ENCODE results near the gene RELA.
"Not testable (repeated sequence)": the region's sequence is repeated elsewhere in the genome, so short reads cannot be mapped to it uniquely, and the experiment has no call there.

Gene RELA

DNA sequence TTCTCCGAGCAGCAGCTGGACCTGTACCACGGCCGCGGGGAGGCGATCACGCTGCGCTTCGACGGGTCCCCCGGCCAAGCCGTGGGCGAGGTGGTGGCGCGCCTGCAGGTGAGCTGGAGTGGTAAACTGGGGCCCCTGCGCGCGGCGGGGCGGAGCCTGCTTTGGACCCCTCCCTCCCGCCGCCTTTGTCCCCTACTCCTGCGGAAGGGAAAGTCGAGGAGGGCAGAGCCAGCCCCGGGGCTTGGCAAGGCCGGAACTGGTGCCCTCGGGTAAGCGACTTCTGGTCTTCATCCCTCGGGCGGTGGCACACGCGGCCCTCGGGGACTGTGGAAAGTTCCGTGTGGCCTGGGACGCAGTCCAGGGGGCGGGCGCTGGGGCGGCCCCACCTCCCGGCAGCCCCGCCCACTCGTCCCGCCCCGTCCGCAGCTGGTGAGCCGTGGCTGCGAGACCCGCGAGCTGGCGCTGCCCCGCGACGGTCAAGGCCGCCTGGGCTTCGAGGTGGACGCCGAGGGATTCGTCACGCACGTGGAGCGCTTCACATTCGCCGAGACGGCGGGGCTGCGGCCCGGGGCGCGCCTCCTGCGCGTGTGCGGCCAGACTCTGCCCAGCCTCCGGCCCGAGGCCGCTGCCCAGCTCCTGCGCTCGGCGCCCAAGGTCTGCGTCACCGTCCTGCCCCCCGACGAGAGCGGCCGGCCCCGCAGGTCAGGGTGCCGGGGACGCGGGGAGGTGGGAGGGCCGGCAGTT, 15.6 kb downstream of the RELA start:
- no peak for DNase-seq

DNA sequence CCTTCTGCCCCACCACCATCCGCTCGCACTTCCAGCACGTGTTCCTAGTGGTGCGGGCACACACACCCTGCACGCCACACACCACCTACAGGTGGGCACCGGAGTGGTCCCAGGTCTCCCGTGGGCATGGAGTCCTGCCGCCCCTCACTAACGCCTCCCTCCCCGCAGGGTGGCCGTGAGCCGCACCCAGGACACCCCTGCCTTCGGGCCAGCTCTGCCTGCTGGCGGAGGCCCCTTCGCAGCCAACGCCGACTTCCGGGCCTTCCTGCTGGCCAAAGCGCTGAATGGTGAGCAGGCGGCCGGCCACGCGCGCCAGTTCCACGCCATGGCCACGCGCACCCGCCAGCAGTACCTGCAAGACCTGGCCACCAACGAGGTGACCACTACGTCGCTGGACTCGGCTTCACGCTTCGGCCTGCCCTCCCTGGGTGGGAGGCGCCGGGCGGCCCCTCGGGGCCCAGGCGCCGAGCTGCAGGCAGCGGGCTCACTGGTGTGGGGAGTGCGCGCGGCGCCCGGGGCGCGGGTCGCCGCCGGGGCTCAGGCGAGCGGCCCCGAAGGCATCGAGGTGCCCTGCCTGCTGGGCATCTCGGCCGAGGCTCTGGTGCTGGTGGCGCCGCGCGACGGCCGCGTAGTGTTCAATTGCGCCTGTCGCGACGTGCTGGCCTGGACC, 16.3 kb downstream of the RELA start:
- no peak for DNase-seq

DNA sequence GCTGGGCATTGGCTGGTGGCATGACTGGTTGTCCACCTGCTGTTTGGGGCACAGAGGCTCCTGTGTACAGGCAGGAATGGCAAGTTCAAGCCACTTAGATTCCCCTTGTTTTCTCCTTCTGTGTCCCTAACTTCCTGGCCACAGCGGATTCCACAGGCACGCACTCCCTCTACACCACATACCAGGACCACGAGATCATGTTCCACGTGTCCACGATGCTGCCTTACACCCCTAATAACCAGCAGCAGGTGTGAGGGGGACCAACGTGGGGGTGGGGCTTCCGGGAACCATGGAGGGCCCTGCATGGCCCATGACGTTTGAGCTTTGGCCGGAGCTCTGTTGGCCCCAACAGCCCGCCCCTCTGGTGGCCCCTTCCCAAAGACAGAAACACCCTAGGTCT, 17.0 kb downstream of the RELA start:
- no peak for DNase-seq

DNA sequence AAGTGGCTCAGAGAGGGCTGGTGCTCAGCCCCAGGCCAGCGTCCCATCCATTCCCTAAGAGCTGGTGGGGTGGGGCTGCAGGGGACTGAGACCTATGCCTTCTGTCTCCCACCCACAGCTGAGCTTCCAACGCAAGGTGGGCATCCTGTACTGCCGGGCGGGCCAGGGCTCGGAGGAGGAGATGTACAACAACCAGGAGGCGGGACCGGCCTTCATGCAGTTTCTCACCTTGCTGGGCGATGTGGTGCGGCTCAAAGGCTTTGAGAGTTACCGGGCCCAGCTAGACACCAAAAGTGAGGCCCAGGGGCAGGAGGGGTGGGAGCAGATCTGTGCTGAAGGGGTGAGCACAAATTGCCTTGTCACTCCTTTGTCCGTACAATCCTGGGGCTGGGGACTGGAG, 17.9 kb downstream of the RELA start:
- no peak for DNase-seq

DNA sequence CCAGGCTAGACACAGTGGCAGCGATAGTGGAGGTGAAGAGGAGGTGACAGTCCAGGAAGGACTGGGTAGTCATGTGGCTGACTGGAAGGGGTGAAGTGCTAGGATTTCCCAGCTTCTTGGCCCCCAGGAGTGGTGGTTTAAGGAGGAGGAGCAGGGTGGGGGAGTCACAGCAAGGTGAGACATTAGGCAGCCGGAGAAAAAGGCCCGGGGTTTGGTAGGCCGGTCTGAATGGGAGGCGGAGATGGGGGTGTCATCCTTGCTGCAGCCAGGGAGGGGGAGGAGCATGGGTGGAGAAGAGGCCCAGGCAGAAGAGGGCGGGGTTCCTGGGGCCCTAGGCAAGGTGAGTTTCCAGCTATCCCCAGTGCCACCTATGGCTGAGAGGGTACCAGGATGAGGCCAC, 18.7 kb downstream of the RELA start:
- DNase-seq = no peak

DNA sequence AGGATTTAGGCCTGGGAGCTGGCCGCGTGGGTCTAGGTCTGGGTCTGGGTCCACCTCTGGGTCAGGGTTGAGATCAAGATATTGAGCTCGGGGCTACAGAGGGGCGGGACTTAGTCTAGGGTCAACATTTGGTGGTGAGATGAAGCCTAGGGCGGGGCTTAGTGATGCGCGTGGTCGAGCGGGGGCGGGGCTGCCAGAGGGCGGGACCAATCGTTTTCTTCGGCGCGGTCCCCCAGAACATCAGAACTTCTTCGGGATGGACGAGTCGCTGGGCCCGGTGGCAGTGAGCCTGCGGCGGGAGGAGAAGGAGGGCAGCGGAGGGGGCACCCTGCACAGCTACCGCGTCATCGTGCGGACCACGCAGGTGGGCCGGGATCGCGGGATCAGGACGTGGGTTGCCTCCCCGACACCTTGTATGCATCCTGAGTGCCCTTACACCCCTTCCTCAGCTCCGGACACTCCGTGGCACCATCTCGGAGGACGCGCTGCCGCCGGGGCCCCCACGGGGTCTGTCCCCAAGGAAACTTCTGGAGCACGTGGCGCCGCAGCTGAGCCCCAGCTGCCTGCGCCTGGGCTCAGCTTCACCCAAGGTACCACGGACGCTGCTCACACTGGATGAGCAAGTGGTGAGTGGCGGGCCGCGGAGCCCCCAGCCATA, 20.6 kb downstream of the RELA start:
- no peak for DNase-seq

DNA sequence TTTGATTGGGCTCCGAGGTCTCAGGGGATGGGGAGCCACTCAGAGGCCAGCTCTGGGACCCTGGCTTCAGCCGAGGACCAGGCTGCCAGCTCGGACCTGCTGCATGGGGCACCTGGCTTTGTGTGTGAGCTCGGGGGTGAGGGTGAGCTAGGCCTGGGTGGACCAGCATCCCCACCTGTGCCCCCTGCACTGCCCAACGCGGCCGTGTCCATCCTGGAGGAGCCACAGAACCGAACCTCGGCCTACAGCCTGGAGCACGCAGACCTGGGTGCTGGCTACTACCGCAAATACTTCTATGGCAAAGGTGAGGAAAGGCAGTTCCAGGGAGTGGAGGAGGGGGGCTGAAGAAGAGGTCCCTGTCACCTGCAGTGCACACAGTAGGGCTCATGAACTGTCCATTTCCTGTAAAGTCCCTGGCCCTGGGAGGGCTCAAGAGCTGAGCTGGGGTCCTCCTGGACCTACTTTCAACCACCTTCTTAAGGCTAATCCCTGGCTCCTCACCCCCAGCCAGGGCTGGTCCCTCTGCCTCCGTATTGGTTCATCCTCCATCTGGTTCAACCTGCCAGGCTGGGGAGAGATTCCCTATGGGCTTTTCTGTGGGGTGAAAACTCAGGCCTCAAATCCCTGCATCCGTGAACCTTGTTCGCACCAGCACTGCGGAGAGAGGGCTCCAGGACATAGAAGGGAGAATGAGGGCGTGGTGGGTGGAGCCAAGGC, 21.3 kb downstream of the RELA start:
- DNase-seq = no peak

DNA sequence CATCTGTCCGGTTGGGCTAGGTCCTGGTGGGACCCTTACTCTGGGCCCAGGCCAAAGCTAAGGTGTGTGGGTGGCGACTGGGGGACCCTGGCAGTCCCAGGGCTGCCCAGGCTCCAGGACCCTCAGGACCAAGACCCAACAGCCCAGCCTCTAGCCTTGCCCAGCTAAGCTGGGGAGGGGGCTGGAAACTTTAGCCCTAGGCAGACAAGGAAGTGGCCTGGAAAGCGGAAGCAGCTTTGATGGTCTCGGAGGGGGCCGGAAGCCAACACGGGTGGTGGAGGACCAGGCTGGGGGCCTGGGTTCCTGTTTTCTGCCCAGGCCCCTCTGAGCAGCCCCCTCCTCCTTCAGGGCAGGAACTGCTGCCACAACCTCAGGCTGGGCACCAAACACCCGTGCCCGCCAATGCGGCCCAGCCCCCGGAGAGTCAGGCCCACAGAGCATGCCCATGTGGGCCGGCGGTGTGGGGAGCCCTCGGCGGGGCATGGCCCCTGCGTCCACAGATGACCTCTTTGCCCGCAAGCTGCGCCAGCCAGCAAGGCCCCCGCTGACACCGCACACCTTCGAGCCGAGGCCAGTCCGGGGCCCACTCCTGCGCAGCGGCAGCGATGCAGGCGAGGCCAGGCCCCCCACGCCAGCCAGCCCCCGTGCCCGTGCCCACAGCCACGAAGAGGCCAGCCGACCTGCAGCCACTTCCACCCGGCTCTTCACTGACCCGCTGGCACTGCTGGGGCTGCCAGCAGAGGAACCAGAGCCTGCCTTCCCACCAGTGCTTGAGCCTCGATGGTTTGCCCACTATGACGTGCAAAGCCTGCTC, 22.0 kb downstream of the RELA start:
- DNase-seq = no peak

DNA sequence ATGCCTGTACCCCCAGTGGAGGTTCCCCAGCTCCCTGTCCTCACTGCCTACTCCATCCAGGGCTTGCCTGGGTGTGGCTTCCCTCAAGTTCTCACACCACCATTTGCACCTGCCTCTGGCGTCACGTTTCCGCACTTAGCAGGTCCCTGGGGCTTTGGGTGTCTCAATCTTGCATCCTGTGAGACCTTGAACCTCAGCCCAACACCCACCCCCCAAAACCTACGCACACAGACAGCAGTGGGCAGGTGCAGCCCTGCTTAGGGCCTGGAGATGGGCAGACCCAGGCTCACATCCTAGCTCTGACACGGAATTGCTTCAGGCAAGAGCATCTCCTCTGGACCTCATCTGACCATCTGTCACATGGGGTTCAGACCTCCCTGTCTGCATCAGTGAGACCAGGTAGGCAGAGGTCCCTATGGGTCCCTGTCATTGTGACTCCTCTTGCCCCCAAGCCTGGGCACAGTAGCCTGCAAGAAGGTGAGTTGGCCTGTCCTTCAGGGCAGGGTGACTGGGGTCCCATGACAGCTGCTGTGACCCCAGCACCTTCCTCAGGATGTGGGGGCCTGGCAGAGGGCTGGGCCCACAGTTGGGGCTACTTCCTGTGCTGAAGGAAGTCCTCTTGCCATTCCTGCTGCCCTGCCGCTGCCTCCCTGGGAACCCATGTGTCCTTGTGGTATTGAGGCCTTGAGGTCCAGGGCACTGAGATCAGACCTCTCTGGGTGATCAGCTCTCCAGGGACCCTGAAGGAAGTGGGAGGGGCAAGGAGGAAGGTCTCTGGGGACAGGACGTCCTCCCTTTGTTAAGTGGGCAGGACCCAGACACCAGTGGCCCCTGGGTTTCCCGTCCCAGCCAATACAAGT, 22.9 kb downstream of the RELA start:
- peak; percentile 78 for DNase-seq

DNA sequence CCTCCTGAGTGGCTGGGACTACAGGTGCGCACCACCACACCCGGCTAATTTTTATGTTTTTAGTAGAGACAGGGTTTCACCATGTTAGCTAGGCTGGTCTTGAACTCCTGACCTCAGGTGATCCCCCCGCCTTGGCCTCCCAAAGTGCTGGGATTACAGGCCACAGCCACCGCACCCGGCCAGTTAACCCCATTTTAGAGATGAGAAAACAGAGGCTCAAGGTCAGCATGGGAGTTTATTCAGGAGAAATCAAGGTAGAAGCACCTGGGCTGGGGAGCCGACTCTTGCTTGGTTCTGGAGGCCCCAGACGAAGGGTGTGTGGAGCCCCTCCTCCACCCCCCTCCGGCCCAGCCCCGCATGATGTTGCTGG, 23.5 kb downstream of the RELA start:
- not testable (repeated sequence) for DNase-seq

DNA sequence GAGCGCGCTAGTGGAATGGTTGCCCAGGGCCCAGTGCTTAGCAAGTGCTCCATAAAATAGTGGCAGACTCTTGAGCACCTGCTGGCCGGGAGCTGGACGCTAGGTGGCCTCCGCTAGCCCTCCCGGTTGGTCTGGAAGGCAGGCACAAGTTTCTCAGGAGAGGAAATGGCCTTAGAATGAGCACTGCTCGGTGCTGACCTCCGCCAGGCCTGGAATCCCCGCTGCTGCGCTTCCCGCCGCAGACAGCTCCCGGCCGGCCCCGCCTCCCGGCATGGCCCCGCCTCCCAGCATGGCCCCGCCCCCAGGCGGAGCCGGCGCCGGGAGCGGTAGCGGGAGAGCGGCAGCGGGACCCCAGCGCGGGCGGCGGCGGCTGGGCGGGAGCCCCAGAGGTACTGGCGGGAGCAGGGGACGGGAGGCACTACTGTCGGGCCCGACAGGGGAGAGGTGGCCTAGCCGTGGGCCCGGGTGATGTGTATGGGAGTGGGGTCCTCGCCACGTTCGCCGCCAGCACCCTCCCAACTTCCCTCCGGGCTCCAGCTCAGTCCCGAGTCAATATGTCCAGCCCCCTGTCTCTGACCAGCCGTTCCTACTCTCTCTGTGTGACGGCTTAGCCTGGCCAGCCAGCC, 24.8 kb downstream of the RELA start, which contains the start of gene SIPA1:
SIPA1 (plus strand) TSS at position 308 of the 626 bp plus-strand sequence. CDS start 2,821 bp downstream, outside the sequence.
- DNase-seq = peak; percentile 61

DNA sequence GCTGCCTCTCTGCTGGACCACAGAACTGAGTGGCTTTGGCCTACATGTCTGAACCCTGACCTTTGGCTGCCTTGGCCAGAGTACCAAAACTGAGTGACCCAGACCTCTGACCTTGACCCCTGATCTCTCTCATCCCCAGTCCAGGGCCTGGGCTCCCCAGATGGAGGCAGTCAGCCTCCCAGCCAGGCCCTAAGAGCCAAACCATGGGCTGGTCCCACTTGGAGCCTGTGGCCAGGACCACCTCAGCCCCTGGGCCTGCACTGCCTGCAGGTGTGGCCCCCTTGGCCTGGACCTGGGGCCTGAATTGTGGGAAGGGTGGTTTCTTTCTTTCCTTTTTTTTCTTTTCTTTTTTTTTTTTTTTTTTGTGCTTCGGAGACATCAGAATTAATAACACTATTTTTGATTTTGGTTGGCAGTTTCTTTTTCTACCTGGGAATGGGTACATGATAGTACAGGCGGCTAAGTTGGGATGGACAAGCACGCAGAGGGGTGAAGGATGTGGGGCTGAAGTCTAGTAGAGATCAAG, 25.6 kb downstream of the RELA start:
- no peak for DNase-seq

DNA sequence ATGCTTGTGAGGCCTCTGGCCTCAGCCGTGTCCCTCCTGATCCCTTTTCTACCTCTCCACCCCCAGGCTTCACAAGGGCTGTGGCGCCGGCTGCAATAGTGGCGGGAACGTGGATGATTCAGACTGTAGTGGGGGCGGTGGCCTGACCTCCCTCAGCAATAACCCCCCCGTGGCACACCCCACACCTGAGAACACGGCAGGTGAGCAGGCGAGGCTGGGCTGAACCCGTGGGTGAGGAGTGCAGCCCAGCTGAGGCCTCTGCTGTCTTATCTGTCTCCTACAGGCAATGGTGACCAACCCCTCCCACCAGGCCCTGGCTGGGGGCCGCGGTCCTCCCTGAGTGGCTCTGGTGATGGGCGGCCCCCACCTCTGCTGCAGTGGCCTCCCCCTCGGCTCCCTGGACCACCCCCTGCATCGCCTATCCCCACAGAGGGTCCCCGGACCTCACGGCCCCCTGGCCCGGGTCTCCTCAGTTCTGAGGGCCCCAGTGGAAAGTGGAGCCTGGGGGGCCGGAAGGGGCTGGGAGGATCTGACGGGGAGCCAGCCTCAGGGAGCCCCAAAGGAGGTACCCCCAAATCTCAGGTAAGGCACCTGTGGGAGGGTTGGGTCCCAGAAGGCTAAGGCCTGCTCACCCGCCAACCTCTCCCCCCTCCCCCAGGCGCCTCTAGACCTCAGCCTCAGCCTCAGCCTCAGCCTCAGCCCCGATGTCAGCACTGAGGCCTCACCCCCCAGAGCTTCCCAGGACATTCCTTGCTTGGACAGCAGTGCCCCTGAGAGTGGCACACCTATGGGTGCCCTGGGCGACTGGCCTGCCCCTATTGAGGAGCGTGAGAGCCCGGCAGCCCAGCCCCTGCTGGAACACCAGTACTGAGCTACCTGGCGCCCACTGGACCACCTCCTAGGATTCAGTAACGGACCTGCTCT, 26.3 kb downstream of the RELA start:
- DNase-seq = no peak

DNA sequence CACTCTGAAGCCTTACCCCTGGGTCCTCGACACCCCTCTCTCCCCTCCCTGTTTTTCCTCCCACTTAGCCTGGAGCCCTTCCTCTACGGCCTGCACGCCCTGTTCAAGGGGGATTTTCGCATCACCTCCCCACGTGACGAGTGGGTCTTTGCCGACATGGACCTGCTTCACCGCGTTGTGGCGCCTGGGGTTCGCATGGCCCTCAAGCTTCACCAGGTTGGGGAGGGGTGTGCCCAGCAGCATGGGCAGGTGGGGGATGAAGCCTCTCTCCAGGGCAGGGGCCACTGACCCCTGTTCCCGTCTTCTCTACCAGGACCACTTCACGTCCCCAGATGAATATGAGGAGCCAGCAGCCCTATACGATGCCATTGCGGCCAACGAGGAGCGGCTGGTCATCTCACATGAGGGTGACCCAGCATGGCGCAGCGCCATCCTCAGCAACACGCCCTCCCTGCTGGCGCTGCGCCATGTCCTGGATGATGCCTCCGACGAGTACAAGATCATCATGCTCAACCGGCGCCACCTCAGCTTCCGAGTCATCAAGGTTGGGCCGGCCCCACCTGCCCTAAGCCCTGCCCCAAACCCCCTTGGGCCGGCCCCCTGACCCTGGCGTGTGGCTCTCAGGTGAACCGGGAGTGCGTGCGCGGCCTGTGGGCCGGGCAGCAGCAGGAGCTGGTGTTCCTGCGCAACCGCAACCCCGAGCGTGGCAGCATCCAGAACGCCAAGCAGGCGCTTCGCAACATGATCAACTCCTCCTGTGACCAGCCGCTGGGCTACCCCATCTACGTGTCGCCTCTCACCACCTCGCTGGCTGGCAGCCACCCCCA, 27.6 kb downstream of the RELA start:
- no peak for DNase-seq

DNA sequence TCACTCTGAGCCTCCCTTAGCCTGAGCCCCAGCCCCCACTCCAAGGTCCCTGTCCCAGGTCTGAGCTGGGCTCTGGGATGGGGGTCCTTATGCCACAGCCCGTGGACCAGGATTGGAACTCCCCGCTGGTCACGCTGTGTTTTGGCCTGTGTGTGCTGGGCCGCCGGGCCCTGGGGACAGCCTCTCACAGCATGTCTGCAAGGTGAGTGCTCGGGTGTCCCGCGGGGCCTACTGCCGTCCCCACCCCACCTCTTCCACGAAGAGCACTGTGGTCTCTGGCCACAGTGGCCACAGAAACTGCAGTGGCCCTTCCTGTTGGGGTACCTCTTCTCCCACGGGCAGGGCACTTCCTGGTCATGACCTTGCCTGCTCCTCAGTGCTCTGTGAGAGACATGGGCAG, 28.3 kb downstream of the RELA start:
- DNase-seq = no peak

DNA sequence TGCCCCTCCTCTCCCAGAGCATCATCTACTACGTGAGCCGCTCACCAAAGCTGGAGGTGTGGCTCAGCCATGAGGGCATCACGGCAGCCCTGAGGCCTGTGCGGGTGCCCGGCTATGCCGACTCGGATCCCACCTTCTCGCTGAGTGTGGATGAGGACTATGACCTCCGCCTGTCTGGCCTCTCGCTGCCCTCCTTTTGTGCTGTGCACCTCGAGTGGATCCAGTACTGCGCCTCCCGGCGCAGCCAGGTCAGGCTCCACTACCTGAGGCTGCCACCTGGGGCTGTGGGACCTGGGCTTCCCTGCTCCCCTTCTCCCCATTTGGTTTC, 28.6 kb downstream of the RELA start:
- DNase-seq = no peak

DNA sequence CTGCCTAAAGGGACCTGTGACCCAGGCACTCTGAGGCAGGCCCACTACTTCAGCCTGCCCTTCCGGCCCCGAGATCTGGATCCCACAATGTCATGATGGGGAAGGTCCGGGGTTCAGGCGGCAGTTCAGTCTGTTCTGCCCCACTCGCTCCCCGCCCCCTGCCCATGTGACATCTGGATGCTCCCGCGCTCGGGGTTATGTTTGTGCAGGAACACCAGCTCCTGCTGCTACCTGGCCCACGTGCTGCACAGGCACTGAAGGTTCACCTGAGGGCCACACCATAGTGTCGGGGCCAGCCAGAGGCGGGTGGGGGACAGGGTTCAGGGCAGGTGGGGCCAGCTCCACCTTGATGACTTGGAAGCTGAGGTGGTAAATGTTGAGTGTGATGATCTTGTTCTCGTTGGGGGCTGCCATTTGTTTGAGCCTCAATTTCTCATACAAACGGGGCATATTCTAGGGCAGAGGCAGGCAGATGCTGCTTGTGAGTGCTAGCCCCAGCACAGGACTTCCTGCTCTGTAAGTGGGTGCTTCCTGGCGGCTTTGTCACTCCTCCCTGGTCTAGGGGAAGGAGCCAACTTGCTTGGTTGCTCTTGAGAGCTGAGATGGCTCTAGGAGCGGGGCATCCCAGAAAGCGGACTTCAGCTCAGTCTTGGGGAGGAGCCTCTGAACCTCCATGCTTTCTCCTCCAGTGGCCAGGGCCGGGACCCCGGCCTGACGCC, 29.2 kb downstream of the RELA start:
- no peak for DNase-seq

DNA sequence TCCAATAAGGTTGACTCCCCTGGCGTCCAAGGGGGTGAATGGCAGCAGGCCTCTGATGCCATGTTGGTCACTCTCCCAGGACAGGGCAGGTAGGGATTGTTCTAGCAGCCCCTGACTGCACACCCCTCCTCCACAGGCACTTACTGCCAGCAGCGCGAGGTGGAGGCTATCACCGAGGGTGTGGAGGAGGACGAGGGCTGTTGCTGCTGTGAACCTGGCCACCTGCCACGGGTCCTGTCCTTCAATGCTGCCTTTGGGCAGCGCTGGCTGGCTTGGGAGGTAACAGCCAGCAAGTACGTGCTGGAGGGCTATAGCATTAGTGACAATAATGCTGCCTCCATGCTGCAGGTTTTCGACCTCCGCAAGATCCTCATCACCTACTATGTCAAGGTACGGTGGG, 32.5 kb downstream of the RELA start:
- DNase-seq = no peak

Data from NK-92 treated with Interleukin-12 subunit alpha and Interleukin-12 subunit beta, amount 100 ng/mL, for 24 hours (cell line).